Natural killer cell (primary cell): Measurements from ENCODE around the gene TSPOAP1. TPM values are rescaled to one million over a fixed set of nuclear protein-coding genes. Genes with fewer than 3 reads are reported as not detected.

Experiments
- ATAC-seq, 3 donors: fragments of 150-1000 bp in 2 of 3; fragments of 200-7000 bp in 1 of 3; cut with Tn5 transposase; 1 replicate in 1 of 3; 2 replicates in 2 of 3; pipeline ENCODE4 v1.10.0; 2021; ENCODE audit warnings: mild to moderate bottlenecking in 2 of 3, moderate library complexity in 2 of 3
- DNase-seq, 2 donors: peaks; one replicate each; pipeline versions ENCODE4 v3.0.0 to v3.0.0-alpha.2; 2013 to 2021; ENCODE audit warnings: mixed read lengths in 1 of 2
- H3K27ac ChIP-seq: one replicate; pipeline ENCODE4 v1.5.1; 2013; ENCODE audit warnings: mild to moderate bottlenecking, low read length
- H3K27me3 ChIP-seq: one replicate; pipeline ENCODE4 v1.6.1; 2013; ENCODE audit warnings: low read length; ENCODE audit not compliant: control insufficient read depth, insufficient read depth
- H3K36me3 ChIP-seq: one replicate; pipeline ENCODE4 v1.6.1; 2013; ENCODE audit warnings: low read length; ENCODE audit not compliant: control insufficient read depth, insufficient read depth
- H3K4me1 ChIP-seq: one replicate; pipeline ENCODE4 v1.6.1; 2013; ENCODE audit warnings: low read length; ENCODE audit not compliant: control insufficient read depth, insufficient read depth
- H3K4me3 ChIP-seq: one replicate; pipeline ENCODE4 v1.5.1; 2013; ENCODE audit warnings: low read length
- H3K9me3 ChIP-seq: one replicate; pipeline ENCODE4 v1.6.1; 2013; ENCODE audit warnings: low read length; ENCODE audit not compliant: control insufficient read depth, insufficient read depth
- H3K27ac Mint-ChIP-seq, 2 donors: one replicate each; pipeline ENCODE4 v1.8.0; 2022; ENCODE audit warnings: mild to moderate bottlenecking in 2 of 2, mixed read lengths in 2 of 2, moderate library complexity in 1 of 2
- H3K27me3 Mint-ChIP-seq, 2 donors: one replicate each; pipeline ENCODE4 v1.8.0; 2022; ENCODE audit warnings: low read depth in 2 of 2, mixed read lengths in 2 of 2
- H3K36me3 Mint-ChIP-seq: one replicate; pipeline ENCODE4 v1.8.0; 2022; ENCODE audit warnings: mixed read lengths
- H3K4me1 Mint-ChIP-seq, 2 donors: one replicate each; pipeline ENCODE4 v1.8.0; 2022; ENCODE audit warnings: mixed read lengths in 2 of 2
- H3K4me3 Mint-ChIP-seq: one replicate; pipeline ENCODE4 v1.8.0; 2022; ENCODE audit warnings: mild to moderate bottlenecking, moderate library complexity, mixed read lengths
- H3K9me3 Mint-ChIP-seq, 2 donors: one replicate each; pipeline ENCODE4 v1.8.0; 2022; ENCODE audit warnings: mixed read lengths in 2 of 2
- CTCF ChIP-seq: fragments of 200-600 bp; IDR thresholded peaks from one replicate; pipeline ENCODE4 v1.8.0; 2022; ENCODE audit warnings: antibody characterized with exemption
- WGBS: methylation state at CpG from one replicate; pipeline ENCODE4 v1.1.7; 2013; ENCODE audit warnings: missing lambda C conversion rate; ENCODE audit not compliant: insufficient coverage; 5-methylcytosine and 5-hydroxymethylcytosine counted together
- intact Hi-C: fragments of 100-400 bp; cut with micrococcal nuclease; formaldehyde crosslinking; loops from one replicate; pipeline ENCODE4 v1.14.2; 2022
- total RNA-seq, 4 donors: library from RNA; stranded (reverse); fragments of 120-200 nt in 1 of 4; gene quantifications; one replicate each; pipeline versions ENCODE4 v1.2.3 to v1.2.4, GENCODE V29; 2013 to 2022

Gene TSPOAP1
- total RNA-seq, 3 donors from 2014 or later (not counting 1 experiment from before 2014, with no cell fraction given), result 176 to 282 (median 246) TPM

DNA sequence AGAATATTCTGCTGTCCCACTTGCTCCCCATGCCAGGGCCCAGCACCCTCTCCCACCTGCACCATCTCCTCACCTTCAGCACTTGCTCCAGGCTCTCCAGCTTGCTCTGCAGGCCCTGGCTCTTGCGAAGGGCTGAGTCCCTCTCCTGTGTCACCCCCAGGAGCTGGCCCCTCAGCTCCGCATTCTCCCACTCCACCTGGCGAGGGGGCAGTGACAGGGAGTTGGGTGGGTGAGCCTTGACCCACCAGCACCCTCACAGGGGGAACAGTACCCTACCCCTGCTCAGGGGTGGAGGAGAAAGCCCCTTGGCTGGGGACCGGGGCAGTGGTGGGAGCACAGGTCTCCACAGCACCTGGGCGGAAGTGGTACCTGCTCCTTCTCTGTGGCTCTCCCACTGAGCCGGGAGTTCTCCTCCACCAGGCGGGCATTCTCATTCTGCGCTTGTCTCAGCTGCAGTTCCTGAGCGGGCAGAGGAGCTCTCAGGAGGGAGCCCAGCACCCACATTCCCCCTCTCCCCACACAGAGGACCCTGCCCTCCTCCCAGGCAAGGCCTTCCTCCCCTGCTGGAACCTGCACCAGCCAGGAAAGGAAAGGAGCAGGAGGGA lies 5.9 kb downstream of the TSPOAP1 start:
- H3K36me3 ChIP-seq, result peaks cover 51% of the 10 kb centered on the region
- no peaks in the 10 kb centered on the region for H3K27me3 ChIP-seq
- H3K27ac Mint-ChIP-seq, result peak overlapping the region; percentile 41 to 70
- no peak overlapping the region for H3K4me3 Mint-ChIP-seq
- intact Hi-C loops, result no loop called here
- 97% methylated on average over 8 of the region's 9 CpGs for WGBS
- no peaks in the 10 kb centered on the region for H3K9me3 Mint-ChIP-seq
- TF ChIP-seq CTCF, result no peak
- H3K4me1 ChIP-seq, result peaks cover 70% of the 10 kb centered on the region
- H3K27me3 Mint-ChIP-seq, result no peaks in the 10 kb centered on the region
- DNase-seq (no peak), ATAC-seq (no peak)
- no peak overlapping the region for H3K27ac ChIP-seq
- H3K9me3 ChIP-seq, result no peaks in the 10 kb centered on the region
- peaks cover 45 to 49% of the 10 kb centered on the region in 2 donors for H3K4me1 Mint-ChIP-seq
- H3K36me3 Mint-ChIP-seq, result peaks cover 7% of the 10 kb centered on the region
- H3K4me3 ChIP-seq, result no peak overlapping the region

- no peak for ATAC-seq
- no peaks in the 10 kb centered on the region for H3K27me3 Mint-ChIP-seq
- H3K36me3 ChIP-seq, result peaks cover 51% of the 10 kb centered on the region
- H3K27ac Mint-ChIP-seq, result peak overlapping the region; percentile 41 to 70
- TF ChIP-seq CTCF, result no peak
- peaks cover 70% of the 10 kb centered on the region for H3K4me1 ChIP-seq
- H3K9me3 Mint-ChIP-seq, result no peaks in the 10 kb centered on the region
- peaks cover 7% of the 10 kb centered on the region for H3K36me3 Mint-ChIP-seq
- no peaks in the 10 kb centered on the region for H3K27me3 ChIP-seq
- no peaks in the 10 kb centered on the region for H3K9me3 ChIP-seq
- H3K4me3 Mint-ChIP-seq, result no peak overlapping the region
- H3K27ac ChIP-seq, result no peak overlapping the region
- intact Hi-C loops, result no loop called here
- peaks cover 43 to 48% of the 10 kb centered on the region in 2 donors for H3K4me1 Mint-ChIP-seq
- 96% methylated on average over 18 of the region's 18 CpGs for WGBS
- H3K4me3 ChIP-seq, result no peak overlapping the region
- DNase-seq, result no peak
Observed at GRCh38 chr17:58321571-58322525, 6.7 kb downstream of the TSPOAP1 start.

DNA sequence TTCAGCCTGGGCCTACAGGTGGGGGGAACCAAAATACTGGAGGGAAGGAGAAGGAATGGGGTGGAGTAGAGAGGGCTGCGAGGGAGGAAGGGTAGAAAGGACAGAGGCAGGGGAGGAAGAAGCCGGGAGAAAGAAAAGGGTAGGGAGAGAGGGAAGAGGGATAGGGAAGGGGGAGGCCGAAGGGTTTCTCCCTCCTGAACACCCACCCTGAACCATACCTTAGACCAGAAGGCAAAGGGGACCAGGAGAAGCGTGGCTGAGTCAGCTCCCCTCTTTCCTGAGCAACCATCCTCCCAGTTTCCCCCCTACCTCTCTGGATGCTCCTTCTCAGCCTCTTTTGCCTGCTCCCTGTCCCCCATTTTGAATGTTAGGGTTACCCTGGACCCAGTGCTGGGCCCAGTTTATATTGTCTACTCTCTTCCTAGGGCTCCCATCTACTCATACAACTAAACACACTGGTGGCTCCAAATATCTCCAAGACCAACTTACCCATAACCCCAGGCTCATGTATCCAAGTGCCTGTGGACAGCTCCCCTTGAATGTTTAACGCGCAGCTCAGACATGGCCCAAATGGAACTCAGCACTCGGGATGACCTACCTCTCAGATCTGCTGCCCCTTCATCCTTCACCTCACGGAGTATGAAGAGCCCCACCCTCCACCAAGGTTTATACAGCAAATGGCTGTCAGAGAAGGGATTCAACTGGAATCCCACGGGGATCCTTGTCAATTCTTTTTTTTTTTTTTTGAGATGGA lies 7.8 kb downstream of the TSPOAP1 start:
- H3K9me3 ChIP-seq, result no peaks in the 10 kb centered on the region
- Mint-ChIP-seq H3K27me3 (no peaks in the 10 kb centered on the region), H3K27ac (peak overlapping the region; percentile 11 to 70), H3K4me3 (no peak overlapping the region), H3K4me1 (peaks cover 32 to 37% of the 10 kb centered on the region in 2 donors), H3K9me3 (no peaks in the 10 kb centered on the region), H3K36me3 (peaks cover 7% of the 10 kb centered on the region)
- peaks cover 64% of the 10 kb centered on the region for H3K4me1 ChIP-seq
- WGBS, result 95% methylated on average over 7 of the region's 9 CpGs
- intact Hi-C loops, result no loop called here
- no peak for TF ChIP-seq CTCF
- no peak overlapping the region for H3K27ac ChIP-seq
- no peak overlapping the region for H3K4me3 ChIP-seq
- DNase-seq (no peak), ATAC-seq (no peak)
- H3K36me3 ChIP-seq, result peaks cover 62% of the 10 kb centered on the region
- H3K27me3 ChIP-seq, result no peaks in the 10 kb centered on the region
